Measurements from ENCODE around the gene JAM3. TPM values are rescaled to one million over a fixed set of nuclear protein-coding genes. Genes with fewer than 3 reads are reported as not detected.

The JAM3 gene
- total RNA-seq, 1 donor from 2014 or later = 17.6 TPM

DNA sequence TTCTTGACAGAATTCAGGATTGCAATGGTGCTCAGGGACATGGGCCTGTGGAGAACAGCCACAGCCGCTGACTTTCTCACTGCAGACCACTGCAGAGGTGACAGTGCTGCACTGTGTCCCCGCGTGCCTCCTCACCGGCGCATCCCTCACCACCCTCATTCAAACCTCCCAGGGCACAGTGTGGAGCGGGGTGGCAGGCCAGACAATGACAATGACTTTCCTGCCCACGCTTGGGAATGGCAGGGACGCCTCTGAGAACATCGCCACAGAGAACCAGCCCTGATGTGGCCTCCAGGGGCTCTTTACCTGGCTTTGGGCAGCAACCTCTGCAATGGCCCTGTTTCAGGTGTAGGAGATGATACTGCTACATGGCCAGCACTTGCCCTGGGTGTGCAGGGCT is 89.2 kb downstream of the JAM3 start:
- ChIA-PET POLR2A (no interaction called here), CTCF (interaction anchor here (0.7 kb wide), 1 partner anchor 108 kb away, joined by 3 read pairs; no protein-coding TSS in a partner anchor)
- no peak overlapping the region for H3K4me3 Mint-ChIP-seq
- no peaks in the 10 kb centered on the region for H3K27me3 Mint-ChIP-seq
- H3K9me3 Mint-ChIP-seq = no peaks in the 10 kb centered on the region
- DNase-seq (no peak), ATAC-seq (ENCODE audit: low read depth) (no peak)
- H3K36me3 Mint-ChIP-seq (ENCODE audit: low read depth) = peaks cover 87% of the 10 kb centered on the region
- intact Hi-C loops (cut with micrococcal nuclease) = no loop called here
- H3K4me1 Mint-ChIP-seq = no peaks in the 10 kb centered on the region
- TF ChIP-seq, protein P1, sequence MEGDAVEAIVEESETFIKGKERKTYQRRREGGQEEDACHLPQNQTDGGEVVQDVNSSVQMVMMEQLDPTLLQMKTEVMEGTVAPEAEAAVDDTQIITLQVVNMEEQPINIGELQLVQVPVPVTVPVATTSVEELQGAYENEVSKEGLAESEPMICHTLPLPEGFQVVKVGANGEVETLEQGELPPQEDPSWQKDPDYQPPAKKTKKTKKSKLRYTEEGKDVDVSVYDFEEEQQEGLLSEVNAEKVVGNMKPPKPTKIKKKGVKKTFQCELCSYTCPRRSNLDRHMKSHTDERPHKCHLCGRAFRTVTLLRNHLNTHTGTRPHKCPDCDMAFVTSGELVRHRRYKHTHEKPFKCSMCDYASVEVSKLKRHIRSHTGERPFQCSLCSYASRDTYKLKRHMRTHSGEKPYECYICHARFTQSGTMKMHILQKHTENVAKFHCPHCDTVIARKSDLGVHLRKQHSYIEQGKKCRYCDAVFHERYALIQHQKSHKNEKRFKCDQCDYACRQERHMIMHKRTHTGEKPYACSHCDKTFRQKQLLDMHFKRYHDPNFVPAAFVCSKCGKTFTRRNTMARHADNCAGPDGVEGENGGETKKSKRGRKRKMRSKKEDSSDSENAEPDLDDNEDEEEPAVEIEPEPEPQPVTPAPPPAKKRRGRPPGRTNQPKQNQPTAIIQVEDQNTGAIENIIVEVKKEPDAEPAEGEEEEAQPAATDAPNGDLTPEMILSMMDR (IDR thresholded peaks at IDR 0.05) = no peak
- H3K27ac Mint-ChIP-seq = no peak overlapping the region

DNA sequence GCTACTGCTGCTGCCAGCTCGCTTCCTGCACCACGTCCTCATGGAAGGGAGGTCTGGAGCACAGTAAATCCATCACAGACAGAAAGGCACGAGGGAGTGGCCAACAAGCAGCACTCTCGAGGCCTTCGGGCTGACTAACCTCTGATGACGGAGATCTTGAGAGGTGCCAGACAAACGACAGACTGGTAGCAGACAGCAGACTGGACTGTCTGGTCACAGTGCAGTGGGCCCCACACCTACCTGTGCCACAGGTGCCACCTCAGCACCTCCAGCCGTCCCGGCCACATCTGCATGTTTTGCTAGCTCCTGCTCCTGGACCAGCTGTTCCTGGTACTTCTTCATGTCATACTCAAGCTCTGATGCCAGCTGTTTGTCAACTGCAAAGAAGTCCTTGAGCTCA is 90.8 kb downstream of the JAM3 start:
- TF ChIP-seq, protein P1 (IDR thresholded peaks at IDR 0.05) = no peak
- no peak overlapping the region for H3K27ac Mint-ChIP-seq
- H3K4me1 Mint-ChIP-seq = no peaks in the 10 kb centered on the region
- CTCF ChIA-PET = no interaction called here
- no peaks in the 10 kb centered on the region for H3K9me3 Mint-ChIP-seq
- no peak for DNase-seq
- POLR2A ChIA-PET = no interaction called here
- intact Hi-C loops (cut with micrococcal nuclease) = no loop called here
- H3K36me3 Mint-ChIP-seq (ENCODE audit: low read depth) = peaks cover 85% of the 10 kb centered on the region
- no peak for ATAC-seq (ENCODE audit: low read depth)
- no peak overlapping the region for H3K4me3 Mint-ChIP-seq
- H3K27me3 Mint-ChIP-seq = no peaks in the 10 kb centered on the region

DNA sequence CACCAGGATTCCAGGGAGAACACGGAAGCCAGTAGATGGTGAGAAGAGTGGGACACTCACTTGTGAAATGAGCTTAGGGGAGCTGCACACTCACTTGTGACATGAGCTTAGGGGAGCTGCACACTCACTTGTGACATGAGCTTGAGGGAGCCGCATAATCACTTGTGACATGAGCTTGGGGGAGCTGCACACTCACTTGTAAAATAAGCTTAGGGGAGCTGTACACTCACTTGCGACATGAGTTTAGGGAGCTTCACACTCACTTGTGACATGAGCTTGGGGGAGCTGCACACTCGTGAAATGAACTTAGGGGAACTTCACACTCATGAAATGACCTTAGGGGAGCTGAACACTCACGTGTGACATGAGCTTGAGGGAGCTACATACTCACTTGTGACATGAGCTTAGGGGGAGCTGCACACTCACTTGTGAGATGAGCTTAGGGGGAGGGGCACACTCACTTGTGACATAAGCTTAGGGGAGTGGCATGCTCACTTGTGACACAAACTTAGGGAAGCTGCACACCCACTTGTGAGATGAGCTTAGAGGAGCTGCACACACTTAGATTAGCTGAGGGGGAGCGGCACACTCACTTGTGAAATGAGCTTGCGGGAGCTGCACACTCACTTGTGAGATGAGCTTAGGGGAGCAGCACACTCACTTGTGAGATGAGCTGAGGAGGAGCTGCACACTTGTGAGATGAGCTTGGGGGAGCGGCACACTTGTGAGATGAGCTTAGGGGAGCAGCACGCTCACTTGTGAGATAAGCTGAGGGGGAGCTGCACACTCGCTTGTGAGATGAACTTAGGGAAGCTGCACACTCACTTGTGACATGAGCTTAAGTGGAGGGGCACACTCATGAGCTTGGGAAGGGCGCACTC is 95.9 kb downstream of the JAM3 start:
- DNase-seq (no peak), ATAC-seq (ENCODE audit: low read depth) (no peak)
- ChIA-PET CTCF (interaction anchor here (1.0 kb wide), 1 partner anchor 42 kb away, joined by 3 read pairs; no protein-coding TSS in a partner anchor), POLR2A (no interaction called here)
- intact Hi-C loops (cut with micrococcal nuclease) = no loop called here
- H3K4me1 Mint-ChIP-seq = no peaks in the 10 kb centered on the region
- no peak overlapping the region for H3K27ac Mint-ChIP-seq
- no peaks in the 10 kb centered on the region for H3K9me3 Mint-ChIP-seq
- no peaks in the 10 kb centered on the region for H3K27me3 Mint-ChIP-seq
- TF ChIP-seq, protein P1 (IDR thresholded peaks at IDR 0.05) = no peak
- peaks cover 76% of the 10 kb centered on the region for H3K36me3 Mint-ChIP-seq (ENCODE audit: low read depth)
- no peak overlapping the region for H3K4me3 Mint-ChIP-seq

DNA sequence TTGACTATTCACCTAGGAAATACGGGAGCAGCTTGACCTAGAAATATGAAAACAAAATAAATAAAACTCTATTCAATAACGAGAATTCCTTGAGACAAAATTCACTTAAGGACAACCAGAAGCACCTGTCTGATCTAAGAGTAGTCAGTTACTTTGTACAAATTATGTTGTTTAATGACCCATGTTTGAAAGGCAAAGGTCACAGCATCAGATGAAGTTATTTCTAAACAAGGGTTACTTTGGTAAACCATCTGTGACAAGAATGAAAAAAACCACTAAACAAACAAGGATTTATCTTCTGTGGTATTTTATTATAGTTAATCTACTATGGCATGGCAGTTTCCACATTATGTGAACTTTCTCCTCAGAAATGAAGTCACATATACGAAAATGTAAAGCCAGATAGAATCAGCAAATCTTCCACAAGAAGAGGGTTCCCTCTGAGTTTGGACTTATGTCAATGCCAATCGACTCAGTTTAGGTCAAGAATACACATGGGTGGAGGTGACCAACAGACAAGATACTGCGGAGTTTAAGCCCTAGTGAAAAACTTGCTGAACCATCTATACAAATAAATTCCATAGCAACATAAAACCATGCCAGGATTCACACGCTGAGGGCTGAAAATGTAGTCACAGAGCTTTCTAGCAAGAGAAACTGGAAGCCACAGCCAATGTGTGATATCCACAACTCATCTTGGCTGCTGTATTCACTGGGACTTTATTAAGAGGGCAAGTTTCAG is 101.5 kb downstream of the JAM3 start:
- no peak for ATAC-seq (ENCODE audit: low read depth)
- POLR2A ChIA-PET = no interaction called here
- CTCF ChIA-PET = no interaction called here
- Mint-ChIP-seq H3K9me3 (no peaks in the 10 kb centered on the region), H3K27me3 (no peaks in the 10 kb centered on the region), H3K36me3 (ENCODE audit: low read depth) (peaks cover 70% of the 10 kb centered on the region), H3K4me1 (no peaks in the 10 kb centered on the region), H3K27ac (no peak overlapping the region), H3K4me3 (no peak overlapping the region)
- TF ChIP-seq, protein P1 (IDR thresholded peaks at IDR 0.05) = no peak
- DNase-seq = no peak
- intact Hi-C loops (cut with micrococcal nuclease) = no loop called here

DNA sequence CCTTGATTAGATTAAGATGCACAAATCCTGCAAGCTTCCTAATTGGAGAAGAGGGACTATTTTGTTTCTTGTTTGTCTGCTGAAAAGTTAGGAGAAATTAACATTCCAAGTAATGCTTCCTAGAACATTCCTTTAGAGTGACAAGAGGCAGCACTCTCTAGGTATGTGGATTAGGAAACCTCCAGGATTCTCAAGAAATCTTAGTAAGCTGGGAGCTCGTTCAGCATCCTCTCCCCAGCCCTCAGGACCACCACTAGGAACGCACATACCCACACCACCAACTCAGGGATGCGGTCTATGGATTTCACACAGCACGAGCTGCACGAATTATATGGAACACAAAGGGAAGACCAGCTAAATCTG is 102.0 kb downstream of the JAM3 start:
- DNase-seq = no peak
- no peaks in the 10 kb centered on the region for H3K27me3 Mint-ChIP-seq
- ChIA-PET CTCF (no interaction called here), POLR2A (interaction anchor here (0.5 kb wide), 1 partner anchor 49 kb away, joined by 3 read pairs; no protein-coding TSS in a partner anchor)
- no peaks in the 10 kb centered on the region for H3K4me1 Mint-ChIP-seq
- no peak for ATAC-seq (ENCODE audit: low read depth)
- TF ChIP-seq, protein P1 (IDR thresholded peaks at IDR 0.05) = no peak
- peaks cover 71% of the 10 kb centered on the region for H3K36me3 Mint-ChIP-seq (ENCODE audit: low read depth)
- no peak overlapping the region for H3K4me3 Mint-ChIP-seq
- H3K9me3 Mint-ChIP-seq = no peaks in the 10 kb centered on the region
- intact Hi-C loops (cut with micrococcal nuclease) = no loop called here
- no peak overlapping the region for H3K27ac Mint-ChIP-seq

Data from activated B cell treated with CpG ODN at 0.5 μM for 24 hours (primary cell).